Hepatic stellate cell (primary cell): ENCODE data around the gene METTL23.

ENCODE experiments used
- DNase-seq: peaks from one replicate; pipeline ENCODE4 v3.0.0; 2011; ENCODE audit warnings: low spot score

METTL23 gene

GRCh38 chr17:76726776-76727718, at the start of gene METTL23:
Gene METTL23 (plus strand): TSS chr17:76726839. CDS start chr17:76729711, 2,872 bp downstream.
- DNase-seq, result peak; percentile 76

GRCh38 chr17:76677406-76677805, 49.2 kb upstream of the METTL23 start:
- DNase-seq, result no peak

GRCh38 chr17:76678330-76678729, 48.3 kb upstream of the METTL23 start:
- DNase-seq, result no peak

GRCh38 chr17:76679239-76679638, 47.4 kb upstream of the METTL23 start:
- DNase-seq, result no peak

- peak; percentile 72 for DNase-seq
Observed at GRCh38 chr17:76681222-76682137, 45.2 kb upstream of the METTL23 start.

- DNase-seq, result peak; percentile 83
Observed at GRCh38 chr17:76682296-76682695, 44.3 kb upstream of the METTL23 start.

- no peak for DNase-seq
Observed at GRCh38 chr17:76683011-76683755, 43.5 kb upstream of the METTL23 start.

GRCh38 chr17:76683921-76684745, 42.5 kb upstream of the METTL23 start:
- no peak for DNase-seq

- DNase-seq, result no peak
Observed at GRCh38 chr17:76684756-76685155, 41.9 kb upstream of the METTL23 start.

- DNase-seq, result no peak
Observed at GRCh38 chr17:76685366-76685765, 41.3 kb upstream of the METTL23 start.

GRCh38 chr17:76685846-76686245, 40.8 kb upstream of the METTL23 start:
- DNase-seq, result no peak

- DNase-seq, result no peak
Observed at GRCh38 chr17:76686538-76687297, 39.9 kb upstream of the METTL23 start.

- DNase-seq, result no peak
Observed at GRCh38 chr17:76687298-76688164, 39.1 kb upstream of the METTL23 start.

GRCh38 chr17:76688165-76688622, 38.4 kb upstream of the METTL23 start:
- no peak for DNase-seq

GRCh38 chr17:76689859-76690258, 36.8 kb upstream of the METTL23 start:
- no peak for DNase-seq

GRCh38 chr17:76690596-76691280, 35.9 kb upstream of the METTL23 start:
- no peak for DNase-seq

- DNase-seq, result no peak
Observed at GRCh38 chr17:76691379-76692191, 35.1 kb upstream of the METTL23 start.
